Urinary bladder (tissue), 4 donors: ENCODE measurements around the gene CFAP221. TPM values are rescaled to one million over a fixed set of nuclear protein-coding genes. Genes with fewer than 3 reads are reported as not detected.

Source experiments
- DNase-seq: peaks from one replicate; pipeline ENCODE4 v3.0.0-alpha.2; 2015; ENCODE audit errors: extremely low spot score
- H3K27ac ChIP-seq: one replicate; pipeline ENCODE4 v1.5.1; 2013; ENCODE audit warnings: low read depth, mild to moderate bottlenecking, moderate library complexity
- H3K36me3 ChIP-seq: one replicate; pipeline ENCODE4 v1.6.1; 2013; ENCODE audit warnings: mild to moderate bottlenecking, moderate library complexity; ENCODE audit not compliant: insufficient read depth
- H3K4me1 ChIP-seq: one replicate; pipeline ENCODE4 v1.6.1; 2013; ENCODE audit warnings: mild to moderate bottlenecking, moderate library complexity; ENCODE audit not compliant: insufficient read depth
- H3K4me3 ChIP-seq: one replicate; pipeline ENCODE4 v1.5.1; 2013; ENCODE audit warnings: low read depth, low read length
- WGBS: extraction: QIAGEN DNeasy Blood & Tissue Kit; methylation state at CpG from one replicate; pipeline ENCODE4 v1.1.7; 2013; 5-methylcytosine and 5-hydroxymethylcytosine counted together
- polyA plus RNA-seq: library from polyadenylated mRNA; stranded (reverse); fragments of 200-250 nt; gene quantifications from one replicate; pipeline ENCODE4 v1.2.3, GENCODE V29; 2013
- total RNA-seq: library from RNA; depleted of rRNA; stranded (reverse); fragments of >200 nt; gene quantifications from one replicate; pipeline ENCODE4 v1.2.3, GENCODE V29; 2014
- donor health status: healthy with polysubstance abuse.
- donor health status: healthy.

CFAP221 gene
- total and polyA plus RNA-seq, 2 donors = 0.09 to 0.95 TPM

DNA sequence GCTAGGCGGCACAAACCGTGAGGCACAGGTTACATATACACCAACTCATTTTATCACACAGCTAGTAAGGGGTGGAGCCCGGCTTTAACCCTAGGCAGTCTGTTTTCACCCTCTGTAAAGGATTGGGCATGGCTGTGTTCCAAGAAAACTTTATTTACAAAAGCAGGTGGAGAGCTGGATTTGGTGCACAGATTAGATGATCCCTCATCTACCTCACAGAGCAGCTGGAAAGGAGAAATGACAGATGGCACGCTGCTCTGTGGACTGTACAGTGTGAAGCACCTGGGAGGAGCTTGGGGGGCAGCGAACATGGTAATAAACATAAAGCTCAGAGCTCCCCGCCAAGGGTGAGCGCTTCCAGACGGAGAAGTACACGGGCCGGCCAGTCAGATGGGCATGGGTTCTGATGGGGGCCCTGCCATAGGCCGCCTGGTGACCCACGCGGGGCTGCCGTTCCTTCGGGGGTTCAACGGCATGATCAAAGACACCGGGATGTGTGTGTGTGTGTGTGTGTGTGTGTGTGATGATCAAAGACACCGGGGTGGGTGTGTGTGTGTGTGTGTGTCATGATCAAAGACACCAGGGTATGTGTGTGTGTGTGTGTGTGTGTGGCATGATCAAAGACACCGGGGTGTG, 133.9 kb downstream of the CFAP221 start:
- 61% methylated on average over 19 of the region's 19 CpGs for WGBS
- Histone ChIP-seq H3K4me1 (no peaks in the 10 kb centered on the region), H3K27ac (no peak overlapping the region), H3K4me3 (no peak overlapping the region), H3K36me3 (no peaks in the 10 kb centered on the region)
- no peak for DNase-seq

DNA sequence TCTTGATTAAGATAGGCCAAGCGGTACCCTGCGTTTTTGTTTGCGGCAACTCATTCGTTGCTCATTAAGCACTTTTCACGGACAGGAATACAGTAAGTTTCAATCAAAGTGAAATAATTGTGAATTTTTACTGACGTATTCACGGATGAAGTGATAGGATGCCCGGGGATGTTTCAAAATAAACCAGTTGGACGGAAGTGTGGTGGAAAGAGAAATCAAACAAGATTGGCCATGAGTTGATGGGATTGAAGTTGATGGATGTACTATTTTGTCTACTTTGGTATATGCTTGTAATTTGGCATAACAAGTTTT, 135.2 kb downstream of the CFAP221 start:
- no peak for DNase-seq
- no peak overlapping the region for H3K27ac ChIP-seq
- peak overlapping the region; percentile 89 for H3K4me3 ChIP-seq
- 5% methylated on average over 9 of the region's 9 CpGs for WGBS
- no peaks in the 10 kb centered on the region for H3K4me1 ChIP-seq
- no peaks in the 10 kb centered on the region for H3K36me3 ChIP-seq

DNA sequence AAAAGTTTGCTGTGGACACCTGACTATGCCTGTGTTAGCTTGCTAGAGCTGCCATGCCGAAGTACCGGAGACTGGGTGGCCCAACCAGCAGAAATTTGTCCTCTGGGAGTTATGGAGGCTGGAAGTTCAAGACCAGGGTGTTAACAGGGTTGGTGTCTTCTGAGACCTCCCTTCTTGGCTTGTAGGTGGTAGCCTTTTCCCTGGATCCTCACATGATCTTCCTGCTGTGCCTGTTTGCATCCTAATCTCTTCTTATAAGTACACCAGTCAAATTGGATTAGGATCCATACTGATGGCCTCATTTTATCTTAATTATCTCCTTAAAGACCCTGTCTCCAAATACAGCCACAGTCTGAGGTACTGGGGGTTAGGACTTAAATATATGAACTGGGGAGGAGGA, 135.6 kb downstream of the CFAP221 start:
- no peaks in the 10 kb centered on the region for H3K36me3 ChIP-seq
- no peaks in the 10 kb centered on the region for H3K4me1 ChIP-seq
- no peak for DNase-seq
- WGBS = 84% methylated on average over 2 of the region's 2 CpGs
- H3K4me3 ChIP-seq = peak overlapping the region; percentile 89
- no peak overlapping the region for H3K27ac ChIP-seq

DNA sequence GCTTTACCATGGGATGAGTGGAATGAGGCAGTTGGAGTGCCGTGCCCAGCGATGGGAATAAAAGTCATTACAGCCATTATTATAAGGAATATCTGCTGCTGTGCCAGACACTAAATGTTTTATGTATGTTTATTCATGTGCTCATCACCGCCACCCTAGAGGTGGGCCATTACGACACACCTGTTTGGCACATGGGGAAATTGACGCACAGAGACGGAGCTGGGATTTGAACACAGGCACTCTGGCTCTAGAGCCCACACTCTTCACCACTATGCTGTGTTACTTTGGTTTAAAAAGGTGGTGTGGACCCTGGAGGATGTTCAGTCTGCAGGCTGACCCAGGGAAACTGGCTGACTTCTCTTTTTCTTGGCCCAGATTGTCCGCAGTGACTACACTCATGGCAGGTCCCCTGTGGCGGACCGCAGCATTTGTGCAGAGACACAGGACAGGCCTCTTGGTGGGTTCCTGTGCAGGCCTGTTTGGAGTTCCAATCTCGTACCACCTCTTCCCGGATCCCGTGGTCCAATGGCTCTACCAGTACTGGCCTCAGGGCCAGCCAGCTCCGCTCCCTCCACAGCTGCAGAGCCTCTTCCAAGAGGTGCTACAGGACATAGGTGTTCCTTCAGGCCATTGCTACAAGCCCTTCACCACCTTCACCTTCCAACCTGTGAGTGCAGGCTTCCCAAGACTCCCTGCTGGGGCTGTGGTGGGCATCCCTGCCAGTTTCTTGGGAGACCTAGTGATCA, 136.4 kb downstream of the CFAP221 start:
- 97% methylated on average over 13 of the region's 13 CpGs for WGBS
- no peak for DNase-seq
- H3K4me1 ChIP-seq = no peaks in the 10 kb centered on the region
- H3K27ac ChIP-seq = no peak overlapping the region
- H3K4me3 ChIP-seq = no peak overlapping the region
- H3K36me3 ChIP-seq = no peaks in the 10 kb centered on the region

DNA sequence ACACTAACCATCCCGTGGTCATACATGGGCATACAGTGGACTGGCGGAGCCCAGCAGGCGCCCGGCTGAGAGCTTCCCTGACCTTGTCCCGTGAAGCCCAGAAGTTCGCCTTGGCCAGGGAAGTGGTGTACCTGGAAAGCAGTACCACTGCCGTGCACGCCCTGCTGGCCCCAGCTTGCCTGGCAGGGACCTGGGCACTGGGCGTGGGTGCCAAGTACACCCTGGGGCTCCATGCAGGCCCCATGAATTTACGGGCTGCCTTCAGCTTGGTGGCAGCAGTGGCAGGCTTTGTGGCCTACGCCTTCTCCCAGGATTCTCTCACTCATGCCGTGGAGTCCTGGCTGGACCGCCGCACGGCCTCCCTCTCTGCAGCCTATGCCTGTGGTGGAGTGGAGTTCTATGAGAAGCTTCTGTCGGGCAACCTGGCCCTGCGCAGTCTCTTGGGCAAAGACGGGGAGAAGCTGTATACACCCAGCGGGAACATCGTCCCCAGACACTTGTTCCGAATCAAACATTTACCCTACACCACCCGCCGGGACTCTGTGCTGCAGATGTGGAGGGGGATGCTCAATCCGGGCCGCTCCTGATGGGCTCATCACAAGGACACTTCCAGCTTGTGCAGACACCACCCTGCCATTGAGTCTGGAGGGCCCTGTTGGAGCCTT, 137.1 kb downstream of the CFAP221 start:
- H3K4me1 ChIP-seq = no peaks in the 10 kb centered on the region
- no peak overlapping the region for H3K4me3 ChIP-seq
- 91% methylated on average over 25 of the region's 25 CpGs for WGBS
- H3K36me3 ChIP-seq = no peaks in the 10 kb centered on the region
- no peak overlapping the region for H3K27ac ChIP-seq
- DNase-seq = no peak

DNA sequence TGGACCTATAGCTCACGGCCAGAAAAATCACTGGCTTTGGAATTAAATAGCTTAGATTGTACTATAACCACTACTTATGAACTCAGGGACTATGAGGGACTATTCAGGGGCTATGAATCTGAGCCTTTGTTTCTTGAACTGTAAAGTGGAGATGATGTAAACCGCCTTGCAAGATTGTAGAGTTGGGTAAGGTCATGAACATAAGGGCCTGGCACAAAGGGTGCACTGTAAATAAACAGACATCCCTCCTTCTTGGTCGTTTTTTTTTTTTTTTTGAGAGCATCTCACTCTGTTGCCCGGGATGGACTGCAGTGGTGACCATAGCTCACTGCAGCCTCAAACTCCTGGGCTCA, 137.6 kb downstream of the CFAP221 start:
- no peak overlapping the region for H3K27ac ChIP-seq
- DNase-seq = no peak
- no peaks in the 10 kb centered on the region for H3K36me3 ChIP-seq
- H3K4me3 ChIP-seq = no peak overlapping the region
- WGBS = 55% methylated on average over 4 of the region's 4 CpGs
- no peaks in the 10 kb centered on the region for H3K4me1 ChIP-seq

DNA sequence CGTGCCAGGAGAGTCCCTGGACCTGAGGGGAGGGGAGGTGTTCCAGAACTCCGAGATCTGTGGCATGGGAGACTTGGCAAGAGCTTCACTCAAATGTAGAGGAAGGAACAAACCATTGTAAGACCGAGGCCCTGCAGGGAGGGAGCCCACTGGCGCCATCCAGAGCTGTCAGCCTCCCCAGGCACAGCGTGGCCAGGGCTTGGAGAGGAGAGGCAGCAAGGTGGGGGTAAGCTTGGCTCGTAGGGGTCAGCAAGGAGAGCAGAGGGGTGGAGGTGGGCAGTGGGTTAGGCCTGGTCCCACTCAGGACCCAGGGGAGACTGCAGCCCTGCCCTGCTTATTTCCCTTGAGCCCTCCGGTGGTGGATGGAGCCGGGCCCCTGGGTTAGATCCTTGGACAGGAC, 138.3 kb downstream of the CFAP221 start:
- WGBS = 85% methylated on average over 8 of the region's 8 CpGs
- DNase-seq = no peak
- no peaks in the 10 kb centered on the region for H3K36me3 ChIP-seq
- no peaks in the 10 kb centered on the region for H3K4me1 ChIP-seq
- H3K27ac ChIP-seq = no peak overlapping the region
- no peak overlapping the region for H3K4me3 ChIP-seq

DNA sequence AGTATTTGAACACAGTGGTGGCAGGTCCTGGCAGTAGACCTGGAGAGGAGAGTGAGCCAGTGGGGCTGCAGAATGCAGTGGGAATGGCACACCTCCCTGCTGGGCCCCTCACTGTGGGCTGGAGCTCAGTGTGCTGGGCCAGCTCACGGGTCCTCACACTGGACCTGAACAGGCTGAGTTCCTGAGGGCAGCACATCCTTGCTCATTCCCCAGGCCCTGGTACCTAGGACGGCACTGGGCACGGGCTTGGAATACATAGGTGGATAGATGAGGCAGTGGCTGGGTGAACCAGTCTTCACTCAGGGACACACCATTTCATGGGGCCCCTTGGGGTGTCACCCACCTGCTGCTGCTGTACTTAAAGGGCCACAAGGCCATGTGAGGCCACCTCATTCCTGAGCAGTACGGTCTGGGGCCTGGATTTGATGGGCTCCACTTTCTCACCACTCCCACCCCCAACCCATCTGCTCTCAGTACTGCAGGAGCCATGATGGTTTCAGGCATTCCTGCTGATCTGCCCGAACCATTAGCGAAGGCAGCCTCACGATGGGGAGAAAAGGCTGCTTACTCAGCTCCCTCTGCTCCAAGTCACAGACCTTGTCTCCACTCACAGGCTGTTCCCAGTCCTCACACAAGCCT, 138.9 kb downstream of the CFAP221 start:
- H3K4me3 ChIP-seq = no peak overlapping the region
- no peaks in the 10 kb centered on the region for H3K4me1 ChIP-seq
- DNase-seq = no peak
- H3K36me3 ChIP-seq = no peaks in the 10 kb centered on the region
- H3K27ac ChIP-seq = no peak overlapping the region
- 86% methylated on average over 7 of the region's 7 CpGs for WGBS

DNA sequence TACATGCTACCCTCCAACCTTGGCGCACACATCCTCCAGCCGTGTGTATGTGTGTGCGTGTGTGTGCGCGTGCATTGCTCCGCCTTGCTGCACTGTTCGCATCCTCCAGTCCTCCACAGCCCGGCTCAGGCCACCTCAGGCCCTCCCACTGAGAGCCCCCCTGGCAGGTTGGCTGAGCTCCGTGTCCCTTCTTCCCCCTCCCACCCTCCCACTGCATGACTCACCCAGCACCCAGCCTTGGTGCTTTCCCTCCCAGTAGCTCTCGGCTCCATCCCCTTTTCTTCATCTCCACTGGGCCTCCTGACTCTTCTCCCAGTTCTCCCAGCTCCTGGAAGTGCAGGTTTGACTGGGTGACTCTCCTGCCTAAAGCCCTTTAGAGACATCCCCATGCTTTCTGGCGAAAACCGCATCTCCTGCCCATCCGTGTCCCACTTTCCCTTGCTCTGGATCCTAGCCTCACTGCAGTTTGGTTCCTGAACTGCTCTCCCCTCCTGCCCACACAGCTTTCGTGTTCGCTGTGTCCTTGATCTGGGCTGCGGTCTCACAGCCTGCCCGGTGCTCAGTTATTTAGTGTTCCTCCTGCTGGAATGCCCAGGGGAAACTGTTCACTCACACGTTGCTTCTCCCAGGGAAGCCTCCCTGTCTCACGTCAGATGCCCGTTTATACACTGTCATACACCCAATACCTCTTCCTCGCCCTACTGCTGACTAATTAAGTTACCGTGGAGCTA, 139.6 kb downstream of the CFAP221 start:
- H3K4me1 ChIP-seq = no peaks in the 10 kb centered on the region
- H3K27ac ChIP-seq = no peak overlapping the region
- WGBS = 64% methylated on average over 22 of the region's 22 CpGs
- no peaks in the 10 kb centered on the region for H3K36me3 ChIP-seq
- no peak overlapping the region for H3K4me3 ChIP-seq
- no peak for DNase-seq

DNA sequence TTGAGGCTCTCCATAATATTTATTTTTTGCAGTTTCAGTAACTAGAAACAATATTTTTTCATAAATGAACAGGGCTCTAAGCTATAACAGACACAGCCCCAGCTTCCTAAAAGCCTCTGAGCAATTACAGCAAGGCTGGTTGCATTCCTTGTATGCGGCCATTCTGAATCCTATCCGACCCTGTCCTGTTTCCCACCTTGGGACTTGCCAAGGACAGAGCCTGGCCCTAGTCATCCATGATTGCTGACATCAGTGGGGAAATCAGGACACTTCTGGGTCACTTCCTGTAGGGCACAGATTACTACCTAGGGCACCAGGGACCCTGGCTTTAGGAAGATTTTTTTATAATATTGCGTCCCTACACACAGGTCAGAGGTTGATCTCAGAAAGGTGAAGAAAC, 140.3 kb downstream of the CFAP221 start:
- H3K27ac ChIP-seq = no peak overlapping the region
- H3K4me1 ChIP-seq = no peaks in the 10 kb centered on the region
- H3K36me3 ChIP-seq = no peaks in the 10 kb centered on the region
- H3K4me3 ChIP-seq = no peak overlapping the region
- no peak for DNase-seq
- WGBS = 83% methylated on average over 3 of the region's 3 CpGs

DNA sequence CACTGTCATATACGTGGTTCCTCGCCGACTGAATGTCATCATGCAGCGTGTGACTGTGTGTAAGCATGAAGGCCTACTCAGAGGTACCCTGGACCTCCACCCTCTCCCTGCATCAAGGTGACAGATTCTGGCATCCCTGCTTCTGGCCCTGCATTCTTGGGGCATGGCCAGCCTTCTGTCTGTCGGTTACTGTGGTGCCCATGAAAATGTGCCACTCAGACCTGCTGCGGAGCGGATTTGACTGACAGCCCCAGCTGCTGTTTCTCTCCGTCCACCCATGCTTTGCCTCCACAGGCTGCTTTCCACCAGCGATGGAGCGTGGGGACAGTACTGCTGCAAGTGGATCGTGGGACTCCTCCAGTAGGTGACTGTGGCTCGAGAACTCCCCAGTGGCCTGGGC, 144.4 kb downstream of the CFAP221 start:
- H3K4me3 ChIP-seq = no peak overlapping the region
- WGBS = 92% methylated on average over 12 of the region's 12 CpGs

DNA sequence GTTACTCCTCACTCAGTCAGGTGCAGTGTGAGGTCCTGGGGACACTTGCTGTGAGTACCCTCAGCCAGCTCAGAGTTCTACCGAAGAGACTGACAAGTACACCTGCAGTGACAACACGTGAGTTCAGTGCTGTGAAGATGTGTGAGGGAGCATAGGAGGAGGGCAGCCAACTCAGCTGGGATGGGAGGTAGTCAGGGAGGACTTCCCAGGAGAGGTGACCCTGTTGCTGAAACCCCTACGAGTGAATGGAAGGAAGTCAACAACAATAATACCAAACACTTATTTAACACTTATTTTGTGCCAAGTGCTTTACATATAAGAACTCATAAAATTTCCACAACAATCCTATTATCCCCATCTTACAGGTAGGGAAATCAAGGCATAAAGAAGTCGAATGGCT, 145.0 kb downstream of the CFAP221 start:
- no peak for DNase-seq
- 88% methylated on average over 4 of the region's 4 CpGs for WGBS
- Histone ChIP-seq H3K36me3 (no peaks in the 10 kb centered on the region), H3K4me3 (no peak overlapping the region), H3K27ac (no peak overlapping the region), H3K4me1 (no peaks in the 10 kb centered on the region)

More for the DNA sequence above, 144.4 kb downstream of the CFAP221 start:
- no peaks in the 10 kb centered on the region for H3K4me1 ChIP-seq
- no peaks in the 10 kb centered on the region for H3K36me3 ChIP-seq
- no peak overlapping the region for H3K27ac ChIP-seq
- DNase-seq = no peak

DNA sequence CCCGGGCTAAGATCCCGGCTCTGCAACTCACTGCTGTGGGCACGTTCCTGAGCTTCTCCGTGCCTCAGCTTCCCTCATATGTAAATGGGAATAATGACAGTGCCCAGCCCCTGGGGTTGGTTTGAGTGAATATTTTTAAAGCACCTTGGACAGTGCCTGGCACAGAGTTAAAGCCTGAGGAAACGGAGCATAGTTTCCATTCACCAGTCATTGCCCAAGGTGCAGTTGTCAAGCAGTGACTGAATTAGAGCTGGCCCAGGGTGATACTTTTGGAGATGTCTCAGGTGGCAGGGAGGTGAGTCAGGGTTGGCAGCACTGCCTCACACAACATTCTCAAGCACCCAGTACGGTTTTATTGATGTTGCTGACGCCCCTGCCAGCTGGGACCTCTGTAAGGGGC, 146.9 kb downstream of the CFAP221 start:
- no peak for DNase-seq
- WGBS = 71% methylated on average over 7 of the region's 7 CpGs

More for the DNA sequence above, 146.9 kb downstream of the CFAP221 start:
- Histone ChIP-seq H3K36me3 (no peaks in the 10 kb centered on the region), H3K4me3 (no peak overlapping the region), H3K4me1 (no peaks in the 10 kb centered on the region), H3K27ac (no peak overlapping the region)
